Gastroesophageal sphincter (tissue), 3 donors: ENCODE results near the gene LRRC26.

Experiments used
- EP300 ChIP-seq: sonication (generic); formaldehyde crosslinking; IDR thresholded peaks from one replicate; pipeline ENCODE4 v1.6.1; 2017; ENCODE audit warnings: antibody characterized with exemption, mild to moderate bottlenecking
- POLR2A ChIP-seq, 2 donors: fragments of 450-650 bp; IDR thresholded peaks; one replicate each; pipeline ENCODE4 v1.6.1; 2017; ENCODE audit warnings: antibody characterized with exemption in 2 of 2, mild to moderate bottlenecking in 2 of 2, moderate library complexity in 1 of 2
- POLR2AphosphoS5 ChIP-seq: sonication (generic); formaldehyde crosslinking; IDR thresholded peaks from one replicate; pipeline ENCODE4 v1.6.1; 2017; ENCODE audit warnings: antibody characterized with exemption
- TF ChIP-seq, protein P1 (sequence below), 4 experiments: fragments of 200-600 bp in 2 of 4; fragments of 450-650 bp in 2 of 4; sonication (generic) in 1 of 4; IDR thresholded peaks; one replicate each; pipeline ENCODE4 v1.5.1; 2017 to 2019; ENCODE audit warnings: antibody characterized with exemption in 4 of 4, mild to moderate bottlenecking in 2 of 4, moderate library complexity in 2 of 4

DNA sequence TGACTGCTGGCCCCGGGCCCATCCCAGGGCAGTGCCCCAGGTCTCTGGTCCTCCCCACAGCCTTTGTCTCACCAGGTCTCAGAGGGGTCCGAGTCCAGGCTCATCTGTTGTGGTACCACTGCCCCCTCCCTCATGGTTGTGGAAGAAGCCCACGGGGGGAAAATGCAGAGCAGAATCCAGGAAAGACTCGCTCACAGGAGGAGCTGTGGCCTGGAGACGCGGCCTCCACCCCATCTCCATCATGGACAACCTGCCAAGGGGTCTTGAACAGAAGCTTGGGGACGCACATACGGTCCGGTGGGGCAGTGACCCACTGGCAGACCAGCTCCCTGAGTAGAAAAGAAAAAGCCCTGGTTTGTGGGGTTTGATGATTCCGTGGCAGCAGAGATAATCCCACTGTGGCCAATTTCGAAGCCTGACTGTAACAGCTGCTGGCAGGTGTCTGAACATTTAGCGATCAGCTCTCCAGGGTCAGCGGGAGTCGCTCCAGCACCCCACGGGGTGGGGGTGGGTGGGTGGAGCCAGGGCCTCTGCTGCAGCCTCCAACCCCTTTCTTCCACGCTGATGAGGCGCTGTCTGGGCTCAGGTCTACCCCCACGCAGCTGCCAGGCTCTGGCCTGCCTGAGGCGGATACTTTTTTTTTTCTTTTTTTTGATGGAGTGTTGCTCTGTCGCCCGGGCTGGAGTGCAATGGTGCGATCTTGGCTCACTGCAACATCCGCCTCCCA lies 32.8 kb downstream of the LRRC26 start:
- TF ChIP-seq POLR2A (IDR thresholded peaks at IDR 0.05) = no peak
- TF ChIP-seq, protein P1, sequence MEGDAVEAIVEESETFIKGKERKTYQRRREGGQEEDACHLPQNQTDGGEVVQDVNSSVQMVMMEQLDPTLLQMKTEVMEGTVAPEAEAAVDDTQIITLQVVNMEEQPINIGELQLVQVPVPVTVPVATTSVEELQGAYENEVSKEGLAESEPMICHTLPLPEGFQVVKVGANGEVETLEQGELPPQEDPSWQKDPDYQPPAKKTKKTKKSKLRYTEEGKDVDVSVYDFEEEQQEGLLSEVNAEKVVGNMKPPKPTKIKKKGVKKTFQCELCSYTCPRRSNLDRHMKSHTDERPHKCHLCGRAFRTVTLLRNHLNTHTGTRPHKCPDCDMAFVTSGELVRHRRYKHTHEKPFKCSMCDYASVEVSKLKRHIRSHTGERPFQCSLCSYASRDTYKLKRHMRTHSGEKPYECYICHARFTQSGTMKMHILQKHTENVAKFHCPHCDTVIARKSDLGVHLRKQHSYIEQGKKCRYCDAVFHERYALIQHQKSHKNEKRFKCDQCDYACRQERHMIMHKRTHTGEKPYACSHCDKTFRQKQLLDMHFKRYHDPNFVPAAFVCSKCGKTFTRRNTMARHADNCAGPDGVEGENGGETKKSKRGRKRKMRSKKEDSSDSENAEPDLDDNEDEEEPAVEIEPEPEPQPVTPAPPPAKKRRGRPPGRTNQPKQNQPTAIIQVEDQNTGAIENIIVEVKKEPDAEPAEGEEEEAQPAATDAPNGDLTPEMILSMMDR (IDR thresholded peaks at IDR 0.05) = no peak
- no peak for TF ChIP-seq EP300
- no peak for TF ChIP-seq POLR2AphosphoS5
